SK-MEL-5 (cell line): Measurements from ENCODE around the gene CATSPER1. TPM values are rescaled to one million over a fixed set of nuclear protein-coding genes. Genes with fewer than 3 reads are reported as not detected.

ENCODE experiments used
- DNase-seq: peaks from one replicate; pipeline ENCODE4 v3.0.0-alpha.2; 2016; ENCODE audit warnings: low read depth, low spot score
- in situ Hi-C: cut with HindIII; loops from 2 replicates; pipeline ENCODE4 v1.10.0; 2016; ENCODE audit warnings: low sequenced_read_pairs, high pct_unique_total_duplicates, low pct_unique_long_range_greater_than_20kb
- polyA plus RNA-seq, 2 experiments: library from polyadenylated mRNA; depleted of rRNA; stranded (reverse); fragments of >200 nt; gene quantifications; 2 replicates each; pipeline ENCODE4 v1.2.3, GENCODE V29; 2015
- total RNA-seq: library from RNA; depleted of rRNA; stranded (reverse); fragments of >200 nt; shearing (Covaris generic); gene quantifications from 2 replicates; pipeline ENCODE4 v1.2.3, GENCODE V29; 2014; rRNA removed

The CATSPER1 gene
- total RNA-seq: 0.05 TPM in 1 of 2 replicates, not detected in the other
- polyA plus RNA-seq (2015; cell fraction: cytosol; rRNA removed): 0.42 TPM in 1 of 2 replicates, not detected in the other
- polyA plus RNA-seq (2015; cell fraction: nucleus; rRNA removed): not detected in 2 replicates

GRCh38 chr11:66026017-66026529 lies at the start of gene CATSPER1:
CATSPER1 (minus strand) TSS chr11:66026479; CDS start chr11:66026379, 100 bp downstream.
- DNase-seq: no peak
- in situ Hi-C loops: no loop called here

- in situ Hi-C loops: no loop called here
These were observed 49.0 kb upstream of the CATSPER1 start for GRCh38 chr11:66075273-66075672.

GRCh38 chr11:66073669-66074068 lies 47.4 kb upstream of the CATSPER1 start:
- in situ Hi-C loops: no loop called here
- no peak for DNase-seq

More at GRCh38 chr11:66075273-66075672, 49.0 kb upstream of the CATSPER1 start:
- DNase-seq: no peak

GRCh38 chr11:66072518-66072917 lies 46.2 kb upstream of the CATSPER1 start:
- DNase-seq: no peak

GRCh38 chr11:66072081-66072480 lies 45.8 kb upstream of the CATSPER1 start:
- no peak for DNase-seq
- in situ Hi-C loops: no loop called here

More at GRCh38 chr11:66072518-66072917, 46.2 kb upstream of the CATSPER1 start:
- in situ Hi-C loops: no loop called here

- in situ Hi-C loops: no loop called here
- no peak for DNase-seq
These were observed 45.1 kb upstream of the CATSPER1 start for GRCh38 chr11:66071381-66071801.

- in situ Hi-C loops: no loop called here
- peak; percentile 4 for DNase-seq
These were observed 44.5 kb upstream of the CATSPER1 start for GRCh38 chr11:66070604-66071380.

GRCh38 chr11:66069715-66070603 lies 43.7 kb upstream of the CATSPER1 start, which contains the start of gene PACS1:
PACS1 (plus strand) TSS chr11:66070272; CDS start chr11:66070487, 215 bp downstream.
- in situ Hi-C loops: no loop called here
- DNase-seq: peak; percentile 62

GRCh38 chr11:66068923-66069714 lies 42.8 kb upstream of the CATSPER1 start:
- in situ Hi-C loops: no loop called here

GRCh38 chr11:66068154-66068821 lies 42.0 kb upstream of the CATSPER1 start:
- peak; percentile 74 for DNase-seq
- in situ Hi-C loops: no loop called here

More at GRCh38 chr11:66068923-66069714, 42.8 kb upstream of the CATSPER1 start:
- DNase-seq: peak; percentile 83

- in situ Hi-C loops: no loop called here
- no peak for DNase-seq
These were observed 41.4 kb upstream of the CATSPER1 start for GRCh38 chr11:66067640-66068039.

GRCh38 chr11:66066751-66067150 lies 40.5 kb upstream of the CATSPER1 start:
- DNase-seq: no peak
- in situ Hi-C loops: no loop called here

GRCh38 chr11:66064571-66064970 lies 38.3 kb upstream of the CATSPER1 start:
- in situ Hi-C loops: no loop called here
- no peak for DNase-seq

GRCh38 chr11:66063900-66064299 lies 37.6 kb upstream of the CATSPER1 start:
- no peak for DNase-seq
- in situ Hi-C loops: no loop called here

GRCh38 chr11:66062408-66062807 lies 36.1 kb upstream of the CATSPER1 start:
- DNase-seq: no peak
- in situ Hi-C loops: no loop called here

GRCh38 chr11:66061268-66061667 lies 35.0 kb upstream of the CATSPER1 start:
- in situ Hi-C loops: no loop called here
- no peak for DNase-seq
